Epidermal melanocyte (primary cell): ENCODE data around the gene COX8A.
A peak's percentile ranks its signal among the peaks of the same experiment; 100 is the strongest.
"Not testable (repeated sequence)": the region's sequence is repeated elsewhere in the genome, so short reads cannot be mapped to it uniquely, and the experiment has no call there.

ENCODE experiments used
- DNase-seq: peaks from one replicate; pipeline ENCODE4 v3.0.0; 2011; ENCODE audit warnings: low spot score; ENCODE audit not compliant: insufficient read length

Gene COX8A

GRCh38 chr11:63974259-63975143 is at the start of gene COX8A:
Gene COX8A (plus strand): TSS chr11:63974620. CDS start chr11:63974681, 61 bp downstream.
- DNase-seq: peak; percentile 96

- no peak for DNase-seq
Measured at GRCh38 chr11:63929616-63930015, 44.8 kb upstream of the COX8A start.

- peak; percentile 0 for DNase-seq
Measured at GRCh38 chr11:63931045-63931444, 43.4 kb upstream of the COX8A start.

GRCh38 chr11:63931876-63932275 is 42.5 kb upstream of the COX8A start:
- DNase-seq: peak; percentile 1

- no peak for DNase-seq
Measured at GRCh38 chr11:63933459-63933858, 41.0 kb upstream of the COX8A start.

- DNase-seq: no peak
Measured at GRCh38 chr11:63937713-63938478, 36.5 kb upstream of the COX8A start.

GRCh38 chr11:63938479-63939396 is 35.7 kb upstream of the COX8A start, which contains the start of gene NAA40:
Gene NAA40 (plus strand): TSS chr11:63939002. CDS start chr11:63939097, 95 bp downstream.
- DNase-seq: peak; percentile 75

- no peak for DNase-seq
Measured at GRCh38 chr11:63939397-63939891, 35.0 kb upstream of the COX8A start.

GRCh38 chr11:63940786-63941185 is 33.6 kb upstream of the COX8A start:
- peak; percentile 7 for DNase-seq

GRCh38 chr11:63941901-63942300 is 32.5 kb upstream of the COX8A start:
- no peak for DNase-seq

GRCh38 chr11:63942803-63943202 is 31.6 kb upstream of the COX8A start:
- DNase-seq: no peak

- no peak for DNase-seq
Measured at GRCh38 chr11:63944987-63945386, 29.4 kb upstream of the COX8A start.

- DNase-seq: peak; percentile 82
Measured at GRCh38 chr11:63945477-63946163, 28.8 kb upstream of the COX8A start.

- no peak for DNase-seq
Measured at GRCh38 chr11:63951779-63952536, 22.5 kb upstream of the COX8A start.

GRCh38 chr11:63952570-63952969 is 21.9 kb upstream of the COX8A start:
- DNase-seq: no peak

- DNase-seq: no peak
Measured at GRCh38 chr11:63958008-63958407, 16.4 kb upstream of the COX8A start.

GRCh38 chr11:63961608-63962412 is 12.6 kb upstream of the COX8A start:
- DNase-seq: no peak

- not testable (repeated sequence) for DNase-seq
Measured at GRCh38 chr11:63963895-63964294, 10.5 kb upstream of the COX8A start.

- DNase-seq: no peak
Measured at GRCh38 chr11:63966444-63966843, 8.0 kb upstream of the COX8A start.
